Keratinocyte (primary cell): ENCODE data around the gene SCAMP4.

Experiments
- EZH2 ChIP-seq: IDR thresholded peaks from one replicate; pipeline ENCODE4 v1.6.1; 2012; ENCODE audit warnings: inconsistent platforms, mild to moderate bottlenecking, low read length, moderate library complexity
- TF ChIP-seq, protein P1 (sequence below), 3 experiments: IDR thresholded peaks in 1 of 3; conservative IDR thresholded peaks in 1 of 3; optimal IDR thresholded peaks in 1 of 3; 2 replicates in 2 of 3; 3 replicates in 1 of 3; pipeline versions ENCODE3 to v1.5.1; 2011; ENCODE audit warnings: low read length in 3 of 3, mild to moderate bottlenecking in 3 of 3, moderate library complexity in 2 of 3, control low read depth in 1 of 3, inconsistent platforms in 1 of 3; ENCODE audit not compliant: insufficient read depth in 2 of 3; ENCODE audit errors: extremely low read depth in 1 of 3

DNA sequence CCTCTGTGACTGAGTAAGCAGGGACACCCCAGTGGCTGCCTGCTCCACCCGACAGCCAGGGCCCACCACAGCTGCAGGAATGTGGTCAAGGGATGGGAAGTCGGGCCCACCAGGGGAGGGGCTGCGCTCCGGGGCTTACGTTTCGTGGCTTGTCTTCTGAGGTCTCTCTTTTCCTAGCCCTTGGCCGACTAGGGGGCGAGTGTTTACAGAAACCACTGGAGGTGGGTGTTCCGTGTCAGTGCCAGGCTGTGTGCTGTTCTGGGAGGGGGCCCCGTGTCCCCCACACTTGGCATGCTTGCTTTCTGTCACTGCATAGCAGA lies 4.5 kb downstream of the SCAMP4 start:
- TF ChIP-seq, protein P1, sequence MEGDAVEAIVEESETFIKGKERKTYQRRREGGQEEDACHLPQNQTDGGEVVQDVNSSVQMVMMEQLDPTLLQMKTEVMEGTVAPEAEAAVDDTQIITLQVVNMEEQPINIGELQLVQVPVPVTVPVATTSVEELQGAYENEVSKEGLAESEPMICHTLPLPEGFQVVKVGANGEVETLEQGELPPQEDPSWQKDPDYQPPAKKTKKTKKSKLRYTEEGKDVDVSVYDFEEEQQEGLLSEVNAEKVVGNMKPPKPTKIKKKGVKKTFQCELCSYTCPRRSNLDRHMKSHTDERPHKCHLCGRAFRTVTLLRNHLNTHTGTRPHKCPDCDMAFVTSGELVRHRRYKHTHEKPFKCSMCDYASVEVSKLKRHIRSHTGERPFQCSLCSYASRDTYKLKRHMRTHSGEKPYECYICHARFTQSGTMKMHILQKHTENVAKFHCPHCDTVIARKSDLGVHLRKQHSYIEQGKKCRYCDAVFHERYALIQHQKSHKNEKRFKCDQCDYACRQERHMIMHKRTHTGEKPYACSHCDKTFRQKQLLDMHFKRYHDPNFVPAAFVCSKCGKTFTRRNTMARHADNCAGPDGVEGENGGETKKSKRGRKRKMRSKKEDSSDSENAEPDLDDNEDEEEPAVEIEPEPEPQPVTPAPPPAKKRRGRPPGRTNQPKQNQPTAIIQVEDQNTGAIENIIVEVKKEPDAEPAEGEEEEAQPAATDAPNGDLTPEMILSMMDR (optimal IDR thresholded peaks at IDR 0.05 in 1 of 3, IDR thresholded peaks at IDR 0.05 in 1 of 3, conservative IDR thresholded peaks at IDR 0.05 in 1 of 3; ENCODE audit: extremely low read depth in 1 of 3, insufficient read depth in 2 of 3, low read length in 3 of 3), result no peak
- no peak for TF ChIP-seq EZH2
